GM12878 (cell line): ENCODE results near the gene PRAMEF8. TPM values are rescaled to one million over a fixed set of nuclear protein-coding genes. Genes with fewer than 3 reads are reported as not detected.
"Not testable (repeated sequence)": the region's sequence is repeated elsewhere in the genome, so short reads cannot be mapped to it uniquely, and the experiment has no call there.

Source experiments
- ATAC-seq: fragments of 200-7000 bp; cut with Tn5 transposase; 3 replicates; pipeline ENCODE4 v1.9.1; 2020; ENCODE audit warnings: mild to moderate bottlenecking, moderate library complexity
- Bru-seq: library from RNA; stranded (reverse); fragments of 400-500 nt; gene quantifications from one replicate; lab custom pipeline; 2021; lab: Mats Ljungman, UMichigan
- BruChase-seq, 2 experiments: library from RNA; stranded (reverse); fragments of 400-500 nt; gene quantifications; one replicate each; lab custom pipeline; 2021; lab: Mats Ljungman, UMichigan
- BruUV-seq: library from RNA; stranded (reverse); fragments of 400-500 nt; replicated peaks from 2 replicates; lab custom pipeline; 2021; lab: Mats Ljungman, UMichigan
- CTCF ChIA-PET: fragments of 300-600 bp; sonication (Branson Sonifier 250); formaldehyde crosslinking; extraction: SDS; loops from one replicate; lab custom pipeline; 2021; ENCODE audit warnings: inconsistent platforms; lab: Yijun Ruan, JAX
- POLR2A ChIA-PET: fragments of 350-600 bp; formaldehyde crosslinking; extraction: SDS; loops from one replicate; lab custom pipeline; 2021; ENCODE audit warnings: inconsistent platforms; lab: Charles Lee
- RAD21 ChIA-PET: fragments of 300-600 bp; sonication (Branson Sonifier 250); formaldehyde crosslinking; loops from one replicate; lab custom pipeline; 2023; ENCODE audit warnings: antibody characterized with exemption; ENCODE audit not compliant: unreplicated experiment; lab: Charles Lee
- SMC1A ChIA-PET: fragments of 300-600 bp; sonication (Branson Sonifier 250); formaldehyde crosslinking; loops from one replicate; lab custom pipeline; 2023; ENCODE audit not compliant: unreplicated experiment, uncharacterized antibody; lab: Charles Lee
- DNase-seq: peaks from one replicate; pipeline ENCODE4 v3.0.0-alpha.2; 2011; ENCODE audit warnings: low read depth, low spot score
- FAIRE-seq: peaks from 3 replicates; lab custom pipeline; 2011; peaks lifted over from hg19 to GRCh38; lab: Jason Lieb, UNC
- H2AFZ ChIP-seq: 2 replicates; pipeline ENCODE4 v1.6.0; 2011; ENCODE audit warnings: low read depth, low read length, control low read depth; ENCODE audit not compliant: control insufficient read depth
- H3K27ac ChIP-seq: 2 replicates; pipeline ENCODE4 v1.5.1; 2011; ENCODE audit warnings: control low read depth; ENCODE audit not compliant: control insufficient read depth, insufficient read depth
- H3K27me3 ChIP-seq, 2 experiments: replicated peaks in 1 of 2; 2 replicates each; pipeline versions ENCODE4 v1.6.0 to v1.6.1; 2011; ENCODE audit warnings: low read length in 1 of 2; ENCODE audit not compliant: control insufficient read depth in 2 of 2, insufficient read depth in 2 of 2
- H3K36me3 ChIP-seq, 2 experiments: 2 replicates each; pipeline ENCODE4 v1.5.1; 2011; ENCODE audit warnings: low read length in 1 of 2; ENCODE audit not compliant: control insufficient read depth in 2 of 2, insufficient read depth in 2 of 2
- H3K4me1 ChIP-seq: 2 replicates; pipeline ENCODE4 v1.6.1; 2011; ENCODE audit warnings: mild to moderate bottlenecking, low read length, moderate library complexity, mixed read lengths; ENCODE audit not compliant: control insufficient read depth, insufficient read depth
- H3K4me2 ChIP-seq: 2 replicates; pipeline ENCODE4 v1.6.0; 2011; ENCODE audit warnings: control low read depth; ENCODE audit not compliant: control insufficient read depth, insufficient read depth
- H3K4me3 ChIP-seq: fragments of 200-600 bp; sonication (generic); 2 replicates; pipeline ENCODE4 v1.5.1; 2016
- H3K79me2 ChIP-seq: 2 replicates; pipeline ENCODE4 v1.6.0; 2011; ENCODE audit warnings: low read length; ENCODE audit not compliant: control insufficient read depth, insufficient read depth
- H3K9ac ChIP-seq: 2 replicates; pipeline ENCODE4 v1.8.0; 2011; ENCODE audit warnings: low read length, control low read depth, mixed read lengths; ENCODE audit not compliant: control insufficient read depth, insufficient read depth
- H3K9me3 ChIP-seq: replicated peaks from 3 replicates; pipeline ENCODE4 v1.5.1; 2011; ENCODE audit warnings: mild to moderate bottlenecking, low read length; ENCODE audit not compliant: control insufficient read depth, insufficient read depth
- H4K20me1 ChIP-seq: 2 replicates; pipeline ENCODE4 v1.6.0; 2011; ENCODE audit not compliant: control insufficient read depth, insufficient read depth
- WGBS: methylation state at CpG from one replicate; pipeline ENCODE4 v1.1.6; 2016; ENCODE audit warnings: low lambda C conversion rate; ENCODE audit not compliant: insufficient replicate concordance, insufficient coverage; ENCODE audit errors: missing lambda C conversion rate; 5-methylcytosine and 5-hydroxymethylcytosine counted together
- in situ Hi-C: fragments of 300-500 bp; cut with MboI; formaldehyde crosslinking; loops from 9 replicates; pipeline ENCODE4 v1.14.3; 2018; ENCODE audit warnings: mixed read lengths
- intact Hi-C: fragments of 100-400 bp; cut with micrococcal nuclease; formaldehyde crosslinking; loops from one replicate; pipeline ENCODE4 v1.14.2; 2022; ENCODE audit not compliant: unreplicated experiment
- long read RNA-seq, 2 experiments: library from polyadenylated mRNA; unstranded; transcript quantifications; one replicate each; pipeline ENCODE4 v2.0.0, GENCODE V29; 2019 to 2020
- polyA minus RNA-seq, 3 experiments: library from RNA; depleted of rRNA, polyadenylated mRNA; stranded (reverse); fragments of >200 nt; gene quantifications; 2 replicates each; pipeline ENCODE4 v1.2.3, GENCODE V29; 2011
- polyA plus RNA-seq, 11 experiments: library from polyadenylated mRNA; depleted of rRNA in 4 of 11; unstranded in 6 of 11; stranded (reverse) in 5 of 11; fragments of >200 nt; fragmentation: Nextera tagmentation in 4 of 11; fragmentation: Illumina TruSeq in 1 of 11; extraction: Ambion mirVana in 4 of 11; extraction: Trizol in 1 of 11; gene quantifications; 1 replicate in 1 of 11; 2 replicates in 10 of 11; pipeline versions ENCODE4 v1.2.1 to v1.2.3, GENCODE V29; 2011 to 2016; ENCODE audit warnings: inconsistent platforms in 2 of 11, missing spikeins in 2 of 11, low read depth in 1 of 11
- total RNA-seq, 4 experiments: library from RNA; depleted of rRNA in 3 of 4; stranded (reverse); fragments of >200 nt in 3 of 4; fragmentation: Illumina TruSeq in 1 of 4; extraction: Trizol in 1 of 4; gene quantifications; 2 replicates each; pipeline versions ENCODE4 v1.2.1 to v1.2.3, GENCODE V29; 2013 to 2021

Gene PRAMEF8
- total RNA-seq (2013; cell fraction: nucleolus; rRNA removed) = not detected in 2 replicates
- total RNA-seq (2014; rRNA removed) (not detected in 2 replicates), total RNA-seq (2014; rRNA removed; fragmentation: Illumina TruSeq; extraction: Trizol) (not detected in 2 replicates), total RNA-seq (2021) (not detected in 2 replicates), polyA plus RNA-seq (2011; rRNA removed) (not detected in 2 replicates), polyA plus RNA-seq (2014; fragmentation: Illumina TruSeq; extraction: Trizol) (not detected in 2 replicates), polyA plus RNA-seq (2014; fragmentation: Nextera tagmentation; extraction: Ambion mirVana) (not detected), polyA plus RNA-seq (2014; rRNA removed) (not detected in 2 replicates), polyA plus RNA-seq (2016; fragmentation: Nextera tagmentation; extraction: Ambion mirVana) (not detected), polyA minus RNA-seq (2011; rRNA and poly(A)+ RNA removed) (not detected in 2 replicates), Bru-seq, nascent RNA (not detected), BruChase-seq, experiment 1, labeled RNA remaining after a 6-hour chase (not detected), BruChase-seq, experiment 2, labeled RNA remaining after a 2-hour chase (not detected)
- polyA plus RNA-seq (2011; ENCODE audit: low read depth) = not detected
- not detected in 2 replicates for polyA plus RNA-seq (2011; cell fraction: cytosol; rRNA removed)
- not detected in 2 replicates for polyA plus RNA-seq (2011; cell fraction: nucleus; rRNA removed)
- not detected in 2 replicates for polyA plus RNA-seq (2012)
- polyA minus RNA-seq (2011; cell fraction: cytosol; rRNA and poly(A)+ RNA removed) = not detected in 2 replicates
- not detected in 2 replicates for polyA minus RNA-seq (2011; cell fraction: nucleus; rRNA and poly(A)+ RNA removed)
- long read RNA-seq, experiment 1 = 0 reads
- long read RNA-seq, experiment 2 = 0 reads

GRCh38 chr1:13285037-13285436 lies at the start of gene PRAMEF8:
Gene PRAMEF8, minus strand, starts transcription at chr1:13285137. Its CDS starts 1,046 bp downstream, at chr1:13284091.
- CTCF ChIA-PET, H4K20me1 ChIP-seq, H3K79me2 ChIP-seq, H3K4me3 ChIP-seq, H3K36me3 ChIP-seq, RAD21 ChIA-PET, H3K27me3 ChIP-seq, H3K4me1 ChIP-seq, H3K9ac ChIP-seq, POLR2A ChIA-PET, H3K27ac ChIP-seq, DNase-seq, FAIRE-seq, H2AFZ ChIP-seq, SMC1A ChIA-PET, ATAC-seq, BruUV-seq, H3K9me3 ChIP-seq, H3K4me2 ChIP-seq, in situ Hi-C loops, intact Hi-C loops: not testable (repeated sequence)
- WGBS = no CpG with 5 or more reads among the region's 1 CpG

GRCh38 chr1:13315281-13315680 lies 30.3 kb upstream of the PRAMEF8 start, which contains the start of gene PRAMEF15:
Gene PRAMEF15, plus strand, starts transcription at chr1:13315581. Its CDS starts 2,827 bp downstream, at chr1:13318408.
- H3K9me3 ChIP-seq, H3K4me3 ChIP-seq, H3K4me1 ChIP-seq, H3K27ac ChIP-seq, DNase-seq, intact Hi-C loops, H3K79me2 ChIP-seq, CTCF ChIA-PET, POLR2A ChIA-PET, H2AFZ ChIP-seq, BruUV-seq, H3K27me3 ChIP-seq, H3K4me2 ChIP-seq, H3K9ac ChIP-seq, SMC1A ChIA-PET, H4K20me1 ChIP-seq, RAD21 ChIA-PET, ATAC-seq, in situ Hi-C loops, FAIRE-seq, H3K36me3 ChIP-seq: not testable (repeated sequence)
- 0% methylated on average over 1 of the region's 4 CpGs for WGBS

- H3K36me3 ChIP-seq, DNase-seq, H3K4me3 ChIP-seq, H3K9ac ChIP-seq, H3K27ac ChIP-seq, FAIRE-seq, H3K27me3 ChIP-seq, H2AFZ ChIP-seq, H3K79me2 ChIP-seq, POLR2A ChIA-PET, BruUV-seq, H3K4me1 ChIP-seq, in situ Hi-C loops, ATAC-seq, H3K4me2 ChIP-seq, RAD21 ChIA-PET, CTCF ChIA-PET, H3K9me3 ChIP-seq, H4K20me1 ChIP-seq, SMC1A ChIA-PET, intact Hi-C loops: not testable (repeated sequence)
- no CpG with 5 or more reads among the region's 1 CpG for WGBS
Observed at GRCh38 chr1:13303239-13303638, 18.3 kb upstream of the PRAMEF8 start, which contains the start of gene PRAMEF33. Gene PRAMEF33, plus strand, starts transcription at chr1:13303539. Its CDS starts 2,416 bp downstream, at chr1:13305955.
